NCI-H187 (cell line): ENCODE data around the gene CDKN1B.
"Not testable (repeated sequence)": the region's sequence is repeated elsewhere in the genome, so short reads cannot be mapped to it uniquely, and the experiment has no call there.

Experiments
- DNase-seq, 2 experiments: peaks; one replicate each; lab custom pipeline; 2025; lab: John Stamatoyannopoulos, UW

CDKN1B gene

DNA sequence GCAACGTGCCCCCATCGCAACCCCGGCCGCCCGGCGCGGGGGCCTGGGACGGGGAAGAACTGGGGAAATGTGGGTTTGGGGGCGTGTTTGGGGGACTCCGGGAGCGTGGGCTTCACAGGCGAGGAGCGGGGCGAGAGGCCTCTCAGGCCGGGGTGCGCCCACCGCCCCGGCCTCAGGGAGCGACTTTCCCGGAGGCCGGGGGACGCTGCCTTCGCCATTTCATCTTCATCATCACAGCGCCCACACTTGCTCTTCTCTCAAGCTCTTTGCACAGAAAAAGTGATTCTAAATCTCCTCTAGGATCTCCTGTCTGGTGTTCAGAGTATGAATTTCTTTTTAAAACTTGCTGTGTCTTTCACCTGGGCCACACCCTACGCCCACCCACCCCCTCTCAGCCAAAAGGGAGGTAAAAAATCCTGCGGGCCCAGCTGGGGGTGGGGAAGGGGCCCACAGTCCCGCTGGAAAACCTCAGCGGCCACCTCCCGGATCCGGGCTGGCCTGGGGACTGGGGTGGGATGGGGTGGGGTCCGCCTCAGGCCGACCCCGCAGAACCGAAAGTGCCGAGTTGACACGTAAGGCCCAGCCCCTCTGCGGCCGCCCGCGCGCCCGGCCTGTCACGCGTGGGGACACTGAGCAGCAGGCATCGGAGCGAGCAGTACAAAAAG, 7.4 kb downstream of the CDKN1B start:
- no peak for DNase-seq

DNA sequence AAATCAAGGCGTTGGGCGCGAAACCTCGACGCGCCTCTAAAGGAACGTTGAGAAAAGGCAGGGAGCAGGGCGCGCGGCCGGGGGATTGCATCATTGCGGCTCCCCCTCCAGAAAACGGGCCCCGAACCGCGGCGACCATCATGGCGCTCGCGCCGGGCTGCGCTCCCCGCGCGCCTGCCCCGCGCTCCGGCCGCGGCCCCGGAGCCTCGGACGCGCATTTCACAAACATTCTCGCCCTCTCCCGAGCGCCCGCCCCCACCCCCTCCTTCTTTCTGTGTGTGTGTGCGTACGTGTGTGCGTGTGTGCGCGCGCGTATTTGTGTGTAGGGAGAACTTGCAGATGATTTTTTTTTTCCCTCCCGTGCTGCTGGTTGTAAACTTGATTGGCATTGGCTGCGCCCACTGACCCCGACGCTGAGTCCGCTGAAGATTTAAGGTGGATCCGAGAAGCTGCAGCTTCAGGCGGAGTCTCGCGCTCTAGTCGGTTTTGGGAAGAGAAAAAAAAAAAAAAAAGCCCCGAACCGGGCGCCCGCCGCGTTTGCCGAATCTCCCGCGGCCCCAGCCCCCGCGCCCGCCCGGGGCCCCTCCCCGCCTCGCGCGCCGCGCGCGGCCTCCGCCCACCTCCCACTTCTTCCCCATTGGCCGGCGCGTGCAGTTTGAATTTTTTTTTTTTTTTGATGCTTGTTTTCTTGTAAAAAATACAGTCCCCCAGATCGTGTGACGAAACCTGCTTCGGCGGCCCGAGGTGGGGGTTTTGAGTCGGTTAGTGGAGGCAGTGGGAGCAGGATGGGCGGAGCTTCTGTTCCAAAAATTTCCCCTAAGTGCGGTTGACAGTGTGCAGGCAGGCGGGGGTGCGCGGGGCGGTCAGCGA, 8.2 kb downstream of the CDKN1B start:
- peak; percentile 92 to 95 for DNase-seq

DNA sequence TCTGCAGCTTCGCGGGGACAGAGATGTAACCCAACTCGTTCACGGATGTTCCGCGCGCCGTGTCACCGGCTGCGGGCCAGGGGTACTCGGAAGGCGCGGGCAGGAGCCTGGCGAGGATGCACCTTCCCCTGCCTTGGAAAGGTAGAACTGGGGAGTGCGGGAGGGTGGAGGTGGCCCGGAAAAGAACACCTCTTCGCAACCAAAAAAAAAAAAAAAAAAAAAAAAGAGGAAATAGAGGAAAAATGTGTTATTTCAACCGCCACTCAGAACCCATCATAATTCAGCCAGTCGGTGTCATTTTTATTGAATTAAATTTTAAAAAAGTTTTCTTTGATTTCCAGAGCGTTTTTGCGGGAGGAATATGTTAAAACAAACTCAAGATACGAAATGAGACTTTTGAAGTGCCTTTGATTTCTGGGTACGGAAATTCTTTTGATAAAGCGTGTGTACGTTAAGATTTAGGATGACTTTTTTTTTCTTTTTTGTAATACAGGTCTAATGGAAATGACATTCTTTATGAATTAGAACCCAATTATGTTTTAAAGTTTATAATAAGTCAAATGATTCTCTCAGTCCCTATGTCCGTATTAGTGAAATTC, 8.9 kb downstream of the CDKN1B start:
- DNase-seq, result no peak

GRCh38 chr12:12726555-12727093, 9.5 kb downstream of the CDKN1B start:
- DNase-seq, result no peak

DNA sequence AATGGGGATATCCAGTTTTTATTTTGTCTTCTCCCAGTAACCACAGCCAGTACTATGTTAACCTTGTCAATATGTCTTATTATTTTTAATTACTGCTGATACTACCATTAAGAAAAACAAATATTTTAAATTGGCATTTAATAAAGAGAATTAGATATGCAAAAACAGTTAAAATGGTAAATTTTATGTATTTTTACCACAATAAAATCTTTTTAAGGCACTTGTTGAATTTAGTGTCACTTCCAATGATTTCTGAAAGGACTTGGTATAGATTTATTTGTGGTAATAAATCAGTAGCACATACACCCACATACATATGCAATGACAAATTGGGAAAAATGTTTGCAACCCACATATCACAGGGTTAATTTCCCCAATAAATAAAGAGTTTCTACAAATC, 14.0 kb downstream of the CDKN1B start:
- no peak for DNase-seq

- no peak for DNase-seq
Observed at GRCh38 chr12:12731785-12732184, 14.6 kb downstream of the CDKN1B start.

DNA sequence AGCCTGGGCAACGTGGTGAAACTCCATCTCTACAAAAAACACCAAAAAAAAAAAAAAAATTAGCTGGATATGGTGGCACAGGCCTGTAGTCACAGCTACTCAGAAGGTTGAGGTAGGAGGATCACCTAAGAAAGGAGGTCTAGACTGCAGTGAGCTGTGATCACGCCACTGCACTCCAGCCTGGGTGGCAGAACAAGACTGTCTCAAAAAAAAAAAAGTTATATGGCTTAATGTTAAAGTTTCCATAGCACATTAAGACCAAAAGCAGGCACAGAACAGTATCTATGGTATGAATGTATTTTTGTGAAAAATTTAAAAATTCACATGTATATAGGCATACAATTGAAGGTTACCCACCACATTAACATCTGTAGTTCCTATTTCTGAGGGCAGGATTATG, 15.9 kb downstream of the CDKN1B start:
- DNase-seq, result no peak

DNA sequence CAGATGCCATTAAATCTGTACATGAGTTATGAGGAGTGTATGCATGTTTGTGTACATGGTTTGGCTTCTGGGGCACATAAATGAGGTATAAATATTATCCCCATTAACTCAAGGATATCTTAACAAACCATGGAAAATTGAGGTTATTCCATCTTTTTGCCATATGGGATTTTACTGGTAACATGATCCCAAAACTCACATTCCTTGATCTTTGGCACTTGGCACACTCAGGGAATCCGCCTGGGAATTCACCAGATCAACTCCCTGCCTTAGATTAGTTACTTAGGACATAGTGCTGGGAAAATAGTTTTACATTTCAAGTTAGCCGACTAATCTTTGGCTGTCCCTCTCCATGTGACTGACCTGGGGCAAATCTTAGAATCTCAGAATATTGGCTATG, 16.9 kb downstream of the CDKN1B start:
- no peak for DNase-seq

- no peak for DNase-seq
Observed at GRCh38 chr12:12734561-12735071, 17.4 kb downstream of the CDKN1B start.

DNA sequence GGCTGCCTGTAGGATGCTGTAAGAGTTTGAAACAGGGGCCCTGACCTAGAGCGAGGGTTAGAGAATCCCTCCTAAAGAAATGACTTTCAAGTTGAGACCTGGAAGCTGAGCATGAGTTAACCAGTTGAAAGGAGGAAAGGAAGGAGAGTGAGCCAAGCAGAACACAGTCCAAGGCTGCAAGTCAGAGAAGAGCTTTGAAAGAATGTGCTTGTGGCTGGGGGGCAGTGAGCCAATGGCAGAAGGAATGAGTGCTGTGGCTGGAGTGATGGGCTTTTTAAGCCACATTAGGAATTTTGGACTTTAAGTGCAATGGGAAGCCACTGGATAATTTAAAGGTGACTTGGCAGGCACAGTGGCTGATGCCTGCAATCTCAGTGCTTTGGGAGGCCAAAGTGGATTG, 18.1 kb downstream of the CDKN1B start:
- DNase-seq, result no peak

DNA sequence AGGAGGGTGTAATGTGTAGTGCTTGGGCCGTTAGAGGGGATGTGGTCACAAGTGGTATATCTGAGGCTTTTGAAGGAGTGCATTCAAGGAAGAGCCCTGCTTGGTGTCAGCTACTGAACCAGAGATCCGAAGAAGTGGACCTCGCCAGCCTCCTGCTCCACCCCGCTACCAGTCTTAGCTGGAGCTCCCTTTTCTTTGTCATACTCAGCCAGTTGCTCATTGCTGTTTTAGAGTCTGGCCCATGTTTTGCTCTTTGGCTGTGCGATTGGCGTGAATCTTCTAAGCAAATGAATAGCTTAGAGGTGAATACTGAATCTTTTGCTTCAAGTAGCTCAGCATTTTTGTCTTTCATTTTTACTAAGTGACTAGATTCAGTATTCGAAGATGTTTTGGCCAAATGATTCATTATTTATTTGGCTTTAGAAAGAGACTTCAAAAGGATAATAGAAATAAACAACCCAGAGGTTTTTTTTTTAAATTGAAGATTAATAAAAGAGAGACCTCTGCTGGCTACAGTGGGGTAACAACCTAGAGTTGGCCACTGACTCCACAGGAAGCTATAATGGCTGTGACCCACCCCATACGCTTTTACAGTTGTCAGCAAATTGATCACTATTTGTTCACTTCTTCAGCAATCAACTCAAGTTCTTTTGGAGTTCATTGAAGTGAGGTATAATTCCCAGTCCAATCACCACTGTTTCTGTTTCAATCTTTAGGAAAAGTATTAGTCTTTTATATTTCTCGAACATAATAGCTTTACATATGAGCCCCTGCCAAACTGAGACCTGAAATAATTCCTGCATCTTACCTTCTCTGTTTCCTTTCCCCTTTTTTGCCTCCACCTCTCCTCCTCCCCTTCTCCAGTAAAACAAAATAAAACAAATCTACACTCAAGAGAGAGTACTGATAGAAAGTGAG, 19.9 kb downstream of the CDKN1B start:
- no peak for DNase-seq

DNA sequence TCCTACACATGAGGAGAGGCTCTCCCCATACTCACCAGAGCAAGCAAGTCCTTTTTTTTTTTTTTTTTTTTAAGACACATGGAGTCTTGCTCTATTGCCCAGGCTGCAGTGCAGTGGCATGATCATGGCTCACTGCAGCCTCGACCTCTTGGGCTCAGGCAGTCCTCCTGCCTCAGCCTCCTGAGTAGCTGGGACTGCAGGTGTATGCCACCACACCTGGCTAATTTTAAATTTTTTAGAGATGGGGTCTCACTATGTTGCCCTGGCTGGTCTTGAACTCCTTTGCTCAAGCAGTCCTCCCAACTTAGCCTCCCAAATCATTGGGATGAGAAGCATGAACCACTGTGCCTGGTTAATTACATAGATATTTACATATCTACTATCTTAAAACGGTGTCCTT, 21.0 kb downstream of the CDKN1B start:
- not testable (repeated sequence) for DNase-seq

GRCh38 chr12:12741660-12742059, 24.5 kb downstream of the CDKN1B start:
- no peak for DNase-seq

DNA sequence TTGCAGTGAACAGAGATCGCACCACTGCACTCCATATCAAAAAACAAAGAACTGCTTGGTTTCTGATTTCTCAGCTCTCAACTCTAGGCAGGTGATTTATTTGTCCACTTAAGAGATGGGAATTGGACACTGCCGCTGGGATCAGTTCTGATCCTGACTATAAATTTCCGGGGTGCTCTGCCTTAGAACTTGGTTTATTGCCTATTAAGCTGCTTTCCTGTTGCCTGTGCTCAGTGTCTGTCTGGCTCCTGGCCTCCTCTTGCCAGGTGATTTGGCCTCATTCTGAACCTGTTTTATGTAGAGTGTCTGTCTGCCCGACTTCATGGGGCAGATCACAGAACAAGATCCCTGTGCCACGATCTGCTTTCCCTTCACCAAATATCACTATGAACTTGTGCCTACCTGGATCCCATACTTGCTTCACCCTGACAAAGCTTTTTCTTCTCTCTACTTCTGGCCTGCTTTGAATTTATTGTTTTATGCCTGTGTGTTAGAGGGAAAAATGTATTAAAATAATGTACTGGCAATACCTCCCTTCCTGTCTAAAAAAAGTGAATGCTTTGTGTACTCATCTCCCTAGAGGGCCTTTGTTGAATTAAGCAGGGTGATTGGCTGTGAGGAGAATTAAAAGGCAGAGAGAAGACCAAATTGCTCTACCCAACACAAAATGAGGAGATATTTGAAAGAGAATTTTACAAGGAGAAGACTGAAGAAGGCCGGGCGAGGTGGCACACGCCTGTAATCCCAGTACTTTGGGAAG, 27.6 kb downstream of the CDKN1B start:
- DNase-seq, result no peak

DNA sequence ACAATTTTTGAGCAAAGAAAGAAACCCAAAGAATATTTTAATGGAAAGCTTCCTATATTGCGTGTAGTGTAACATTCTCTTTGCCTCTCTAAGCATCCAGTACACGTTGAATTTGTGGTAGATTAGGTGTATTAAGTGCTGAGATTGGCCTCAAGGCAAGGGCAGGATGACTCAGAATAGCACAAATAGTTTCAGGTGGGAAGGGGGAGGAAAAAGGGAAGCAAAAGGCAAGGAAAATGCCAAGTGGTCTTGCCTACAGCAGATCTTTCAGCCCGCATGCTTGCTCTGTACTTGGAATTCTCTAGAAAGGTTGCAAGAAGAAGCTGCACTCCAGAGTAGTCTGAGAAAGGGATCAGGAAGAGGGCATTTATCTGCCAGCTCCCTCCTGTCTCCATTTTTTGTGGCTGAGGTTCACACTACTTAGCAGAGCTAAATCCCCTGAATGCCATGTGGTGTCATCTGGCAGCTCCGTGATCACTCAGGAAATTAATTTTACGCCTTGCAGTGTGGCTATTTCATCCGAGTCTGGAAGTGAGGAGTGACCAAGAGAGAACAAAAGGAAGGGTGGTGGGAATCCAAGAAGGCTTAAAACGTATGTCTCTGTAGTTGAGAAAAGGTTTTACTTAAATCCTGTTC, 28.5 kb downstream of the CDKN1B start:
- no peak for DNase-seq

- DNase-seq, result no peak
Observed at GRCh38 chr12:12747278-12747677, 30.1 kb downstream of the CDKN1B start.

DNA sequence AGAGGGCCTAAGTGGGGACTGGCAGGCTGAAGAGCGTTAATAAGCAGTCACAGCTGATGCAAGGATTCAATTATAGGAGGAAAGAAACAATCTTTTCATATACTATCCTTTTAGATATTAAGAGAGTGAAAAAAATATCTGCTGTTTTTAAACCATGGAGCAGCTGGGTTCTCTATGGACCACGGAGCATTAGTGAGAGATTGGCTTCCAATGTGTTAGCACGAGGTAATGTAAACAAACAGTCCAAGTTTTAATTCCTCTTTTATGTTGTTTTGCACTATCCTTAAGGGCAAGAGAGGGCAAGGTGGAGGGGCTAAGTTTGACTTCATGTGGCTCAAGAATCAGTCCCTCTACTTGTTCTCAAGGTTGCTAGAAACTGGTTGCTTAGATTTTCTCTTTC, 30.9 kb downstream of the CDKN1B start:
- no peak for DNase-seq

DNA sequence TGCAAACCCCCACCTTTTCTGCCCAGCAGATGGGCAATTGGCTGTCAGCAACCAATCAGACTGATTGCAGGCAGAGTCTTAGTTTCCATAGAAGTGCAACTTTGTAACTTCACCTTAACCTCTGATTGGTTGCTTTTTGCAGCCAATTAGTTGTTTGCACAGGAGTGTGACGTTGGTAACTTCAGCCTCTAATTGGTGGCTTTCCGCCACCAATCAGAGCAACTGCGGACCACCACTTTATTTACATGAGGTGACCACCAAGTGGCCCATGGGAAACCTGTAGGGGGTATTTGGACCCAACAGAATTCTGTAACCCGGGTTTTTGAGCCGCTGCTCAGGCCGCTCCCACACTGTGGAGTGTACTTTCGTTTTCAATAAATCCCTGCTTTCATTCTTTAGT, 32.3 kb downstream of the CDKN1B start:
- DNase-seq, result no peak

DNA sequence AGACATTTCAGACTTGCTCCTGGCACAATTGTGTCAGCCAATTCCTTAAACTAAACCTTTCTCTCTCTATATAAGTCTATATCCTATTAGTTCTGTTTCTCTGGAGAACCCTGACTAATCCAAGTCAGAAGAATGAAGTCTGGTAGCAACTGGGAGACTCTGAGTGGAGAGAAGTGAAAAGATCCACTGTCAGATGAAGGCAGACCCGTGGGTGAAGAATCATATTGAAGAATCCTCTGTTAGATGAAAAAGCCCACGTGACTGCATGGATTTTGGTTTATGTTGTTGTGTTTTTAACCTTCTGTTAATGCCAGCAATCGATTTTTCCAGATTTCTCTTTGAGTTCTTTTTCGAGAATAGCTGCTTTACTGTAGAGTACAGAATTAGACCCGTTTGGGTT, 38.8 kb downstream of the CDKN1B start:
- DNase-seq, result no peak

DNA sequence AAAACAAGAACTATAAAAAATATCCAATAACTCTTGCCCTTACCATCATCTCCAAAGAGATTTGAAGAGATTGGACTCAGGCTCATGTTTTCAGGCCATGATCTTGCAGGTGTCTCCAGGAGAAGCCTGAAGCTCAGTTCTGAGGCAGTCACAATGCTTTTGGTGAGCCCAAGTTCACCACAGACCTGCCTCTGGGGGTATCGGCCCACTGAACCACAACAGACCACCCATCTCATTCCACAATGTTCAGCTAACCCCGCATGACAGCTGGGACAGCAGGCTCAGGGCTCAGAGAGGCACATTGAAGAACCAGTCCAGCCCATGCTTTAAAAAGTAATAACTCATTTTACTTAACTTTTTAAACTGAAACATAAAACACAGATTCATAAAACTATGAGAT, 40.0 kb downstream of the CDKN1B start:
- no peak for DNase-seq
